SW 1271 (cell line): ENCODE data around the gene B4GALT7.

Source experiments
- DNase-seq, 2 experiments: peaks; one replicate each; lab custom pipeline; 2025; lab: John Stamatoyannopoulos, UW

B4GALT7 gene

DNA sequence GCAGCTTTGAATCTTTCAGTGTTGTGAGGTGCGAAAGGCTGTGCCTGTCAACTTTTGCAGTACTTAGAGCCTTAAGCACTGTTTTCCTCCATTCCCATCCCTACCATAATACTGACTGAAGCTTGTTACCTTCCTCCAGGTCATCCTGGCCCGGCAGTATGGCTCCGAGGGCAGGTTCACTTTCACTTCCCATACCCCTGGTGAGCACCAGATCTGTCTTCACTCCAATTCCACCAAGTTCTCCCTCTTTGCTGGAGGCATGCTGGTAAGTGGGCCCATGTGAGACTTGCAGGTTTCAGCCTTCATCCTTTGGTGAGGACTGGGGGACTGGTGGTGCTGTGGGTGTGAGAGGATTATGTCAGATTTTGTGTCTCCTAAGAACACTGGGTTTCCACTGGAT lies 6.4 kb upstream of the B4GALT7 start:
- no peak for DNase-seq

DNA sequence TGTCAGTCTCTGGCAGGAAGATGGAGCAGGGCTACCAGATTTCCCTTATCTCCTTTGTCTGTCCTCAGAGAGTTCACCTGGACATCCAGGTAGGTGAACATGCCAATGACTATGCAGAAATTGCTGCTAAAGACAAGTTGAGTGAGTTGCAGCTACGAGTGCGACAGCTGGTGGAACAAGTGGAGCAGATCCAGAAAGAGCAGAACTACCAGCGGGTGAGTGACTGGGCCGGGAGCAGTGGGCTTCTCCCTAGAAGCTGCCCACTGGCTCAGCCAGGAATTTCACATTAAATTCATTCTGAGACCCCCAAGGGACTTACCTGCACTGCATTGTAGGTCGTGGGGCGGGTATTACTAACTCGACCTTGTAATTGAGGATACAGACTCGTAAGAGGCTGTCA lies 5.9 kb upstream of the B4GALT7 start:
- DNase-seq = no peak

DNA sequence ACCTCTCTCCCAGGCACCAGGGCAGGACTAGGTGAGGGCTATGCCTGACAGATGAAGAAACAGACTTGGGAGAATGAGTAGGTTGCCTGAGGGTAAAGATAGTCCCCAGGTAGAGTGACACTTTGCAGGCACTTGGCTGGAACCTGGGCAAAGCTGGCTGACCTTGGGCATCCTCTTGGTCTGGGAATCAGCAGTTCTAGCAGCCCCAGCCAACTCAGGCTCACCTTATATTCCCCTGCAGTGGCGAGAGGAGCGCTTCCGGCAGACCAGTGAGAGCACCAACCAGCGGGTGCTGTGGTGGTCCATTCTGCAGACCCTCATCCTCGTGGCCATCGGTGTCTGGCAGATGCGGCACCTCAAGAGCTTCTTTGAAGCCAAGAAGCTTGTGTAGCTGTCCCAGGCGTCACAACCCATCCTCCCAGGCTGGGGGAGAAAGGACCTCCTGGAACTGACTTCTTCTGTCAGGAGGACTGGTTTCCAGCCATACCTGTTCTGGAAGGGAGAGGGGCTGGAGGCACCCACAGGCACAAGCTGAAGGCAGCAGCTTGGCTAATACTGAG lies 4.8 kb upstream of the B4GALT7 start:
- no peak for DNase-seq

DNA sequence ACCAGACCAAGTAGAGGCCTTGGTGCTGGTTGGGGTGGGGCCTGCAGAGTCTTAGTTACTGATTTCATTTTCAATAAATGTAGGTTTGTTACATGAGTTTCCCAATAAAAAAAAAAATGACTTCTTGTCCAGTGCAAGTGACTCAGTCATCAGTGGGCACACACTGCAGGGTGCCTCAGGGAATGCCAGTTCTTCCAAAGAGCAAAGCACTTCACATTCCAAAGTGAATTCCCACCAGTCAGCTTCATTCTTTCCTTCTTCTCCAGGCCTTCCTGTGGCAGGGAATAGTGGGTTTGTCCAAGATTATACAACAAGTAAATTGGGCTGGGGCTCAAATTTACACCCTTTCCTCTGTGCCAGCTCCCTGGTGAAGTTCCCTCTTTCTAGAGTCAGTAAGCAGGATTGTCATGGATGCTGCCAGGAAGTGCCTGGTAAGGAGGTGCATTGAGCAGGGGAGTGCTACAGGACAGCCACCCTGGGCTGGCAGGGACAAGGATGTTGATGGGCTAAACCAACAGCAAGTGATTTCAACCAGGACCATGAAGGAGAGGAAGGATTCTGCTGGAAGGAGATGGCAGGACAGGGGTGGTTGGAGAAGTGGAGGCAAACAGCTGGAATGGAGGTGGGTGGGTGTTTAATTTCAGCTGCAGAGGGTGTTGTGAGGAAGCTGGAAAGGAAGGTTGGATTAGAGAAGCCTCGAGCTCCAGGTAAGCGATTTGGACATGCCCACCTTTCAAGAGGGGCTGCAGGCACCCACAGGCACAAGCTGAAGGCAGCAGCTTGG lies 3.7 kb upstream of the B4GALT7 start:
- DNase-seq = no peak

DNA sequence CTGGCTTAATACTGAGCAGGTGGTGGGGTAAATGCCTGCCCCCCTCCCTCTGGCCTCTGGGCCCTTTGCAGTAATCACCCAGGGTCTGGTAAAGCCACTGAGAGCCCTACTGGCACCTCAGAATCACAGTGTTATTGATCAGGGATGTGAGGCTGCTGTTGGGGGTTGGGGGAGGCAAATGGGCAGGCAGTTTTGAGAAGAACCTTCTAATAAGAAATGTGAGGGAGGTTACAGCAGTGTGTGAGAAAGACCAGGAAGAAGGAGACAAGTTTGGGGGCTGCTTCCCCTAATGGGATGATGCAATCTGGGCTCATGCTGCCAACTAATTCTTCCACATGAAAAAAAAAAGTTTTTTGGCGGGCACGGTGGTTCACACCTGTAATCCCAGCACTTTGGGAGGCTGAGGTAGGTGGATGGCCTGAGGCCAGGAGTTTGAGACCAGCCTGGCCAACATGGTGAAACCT lies 3.1 kb upstream of the B4GALT7 start:
- no peak for DNase-seq

DNA sequence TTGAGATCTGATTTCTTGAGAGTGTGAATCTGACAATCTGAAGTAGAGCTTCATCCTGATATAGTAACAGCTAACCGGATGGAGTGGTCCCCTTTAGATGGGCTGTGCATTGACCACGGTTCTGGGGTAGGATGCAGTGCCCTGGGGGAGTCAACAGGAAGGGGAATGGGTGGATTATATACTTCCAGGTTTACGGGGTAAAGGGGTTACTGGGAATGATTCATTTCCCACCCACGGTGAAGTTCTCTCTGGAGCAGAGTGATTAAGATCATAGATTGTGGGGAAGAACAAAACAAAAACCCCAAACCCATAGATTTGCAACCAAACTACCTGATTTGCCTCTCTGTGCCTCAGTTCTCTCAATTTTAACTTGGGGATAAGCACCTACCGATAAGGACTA lies 1.5 kb upstream of the B4GALT7 start:
- no peak for DNase-seq

DNA sequence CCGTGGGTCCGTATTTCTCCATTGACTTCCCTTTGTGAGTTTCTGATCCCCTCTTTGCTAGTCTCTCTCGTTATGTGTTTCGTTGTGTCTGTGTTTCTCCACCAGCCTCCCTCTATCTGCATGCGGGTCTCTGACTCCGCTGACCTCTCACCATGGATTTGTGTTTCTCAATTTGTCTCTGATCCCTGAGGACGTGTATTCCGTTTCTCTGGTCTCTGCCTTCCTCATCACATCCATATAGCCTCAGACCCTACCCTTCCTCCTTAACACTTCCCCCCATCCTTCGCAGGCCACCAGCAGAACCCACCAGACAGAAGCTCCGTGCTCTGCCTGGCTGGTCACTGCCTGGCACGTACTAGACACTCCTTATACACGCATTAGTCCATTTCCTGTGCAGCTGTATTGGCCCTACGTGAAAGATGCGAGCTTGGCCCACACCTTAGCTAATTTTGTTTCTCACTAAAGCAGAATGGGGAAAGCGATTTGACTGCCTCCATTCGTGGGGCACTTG lies 631 bp downstream of the B4GALT7 start:
- DNase-seq = no peak

DNA sequence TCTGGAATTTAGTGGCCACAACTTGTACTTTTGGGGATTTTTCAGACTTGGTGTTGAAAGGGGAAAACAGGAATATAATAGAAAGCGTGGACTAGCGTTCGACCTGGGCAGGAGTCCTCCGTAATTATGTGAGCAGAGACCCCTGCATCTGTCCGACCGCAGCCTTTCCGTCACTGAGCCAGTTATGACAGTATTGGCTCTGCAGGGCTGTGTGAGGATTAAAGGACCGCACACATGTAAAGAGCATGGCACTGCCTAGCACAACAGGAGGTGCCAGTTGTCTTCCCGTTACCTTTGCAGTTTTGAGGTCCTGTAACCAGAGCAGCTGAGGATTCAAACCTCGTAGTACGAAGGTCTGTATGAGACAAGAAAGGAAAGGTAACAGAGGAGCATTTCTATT lies 1.2 kb downstream of the B4GALT7 start:
- no peak for DNase-seq

DNA sequence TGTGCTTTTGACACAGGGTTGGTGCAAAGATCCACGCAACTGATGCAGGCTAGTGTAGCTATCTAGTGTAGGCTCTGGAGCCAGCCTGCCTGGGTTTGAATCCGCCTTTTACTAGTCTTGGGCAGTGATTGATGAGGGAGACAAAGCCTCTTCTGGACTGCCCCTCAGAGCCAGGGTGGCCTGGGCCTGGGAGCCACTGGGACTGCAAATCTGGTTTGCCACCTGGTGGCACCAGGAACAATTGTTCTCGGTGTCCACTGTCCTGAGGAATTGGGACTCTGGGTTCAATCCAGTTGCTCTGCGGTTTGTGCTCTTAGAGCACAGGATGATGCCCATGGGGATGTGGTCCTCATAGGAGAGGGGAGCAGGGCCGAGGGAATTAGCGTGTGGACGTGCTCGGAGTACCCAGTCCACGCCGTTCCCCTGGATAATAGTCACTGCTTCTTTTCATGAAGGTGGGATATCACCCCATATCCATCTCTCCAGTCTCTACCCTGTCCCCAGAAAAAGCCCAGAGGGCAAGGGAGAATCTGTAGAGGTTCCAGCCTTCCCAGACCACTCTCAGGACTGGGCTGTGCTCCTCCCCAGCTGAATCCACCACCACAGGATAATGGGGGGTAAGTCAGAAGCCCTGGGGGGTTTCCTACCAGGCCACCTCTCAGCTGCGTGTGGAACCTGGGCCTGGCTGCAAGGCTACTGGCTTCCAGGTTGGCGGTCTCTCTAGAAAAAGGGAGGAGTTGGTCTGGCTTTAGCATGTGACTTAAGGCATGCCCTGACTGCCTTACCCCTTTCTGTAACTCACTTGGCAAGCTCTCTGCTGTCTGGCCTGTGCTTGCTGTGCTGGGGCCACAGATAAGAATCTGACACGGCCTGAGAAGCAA lies 1.9 kb downstream of the B4GALT7 start:
- DNase-seq = no peak

DNA sequence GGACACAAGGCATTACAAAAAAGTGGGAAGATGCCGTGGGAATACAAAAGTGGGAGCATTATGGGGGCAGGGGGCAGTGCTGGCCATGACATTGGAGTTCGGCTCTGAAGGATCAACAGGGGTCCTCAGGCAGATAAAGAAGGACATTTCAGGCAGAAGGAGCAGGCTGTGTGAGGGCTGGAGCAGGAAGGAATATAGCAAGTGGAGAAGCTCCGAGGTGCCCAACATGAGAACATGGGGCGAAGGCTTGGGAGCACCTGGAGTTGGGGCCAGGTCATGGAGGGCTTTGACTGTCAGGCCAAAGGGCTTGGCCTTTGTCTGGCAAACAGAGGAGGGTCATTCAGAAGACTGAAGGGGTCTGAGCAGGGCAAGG lies 2.5 kb downstream of the B4GALT7 start:
- no peak for DNase-seq

DNA sequence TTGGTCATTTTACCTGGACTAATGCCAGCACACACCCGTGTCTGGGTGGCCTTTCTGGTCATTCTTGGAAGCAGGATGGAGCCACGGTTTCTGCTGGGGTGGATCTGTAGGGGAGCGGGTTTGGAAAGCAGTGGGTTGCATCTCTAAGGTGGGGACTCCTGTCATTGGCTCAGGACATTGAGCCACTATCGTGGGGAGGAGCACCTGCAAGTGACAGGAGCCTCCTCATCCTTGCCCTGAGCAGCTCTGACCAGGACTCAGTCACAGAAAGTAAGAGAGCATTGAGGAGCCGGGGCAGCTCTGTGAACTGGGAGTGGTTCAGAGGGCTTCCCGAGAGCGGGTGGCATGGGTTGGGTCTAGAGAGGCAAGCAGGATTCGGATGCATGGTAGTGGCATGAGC lies 3.7 kb downstream of the B4GALT7 start:
- no peak for DNase-seq

DNA sequence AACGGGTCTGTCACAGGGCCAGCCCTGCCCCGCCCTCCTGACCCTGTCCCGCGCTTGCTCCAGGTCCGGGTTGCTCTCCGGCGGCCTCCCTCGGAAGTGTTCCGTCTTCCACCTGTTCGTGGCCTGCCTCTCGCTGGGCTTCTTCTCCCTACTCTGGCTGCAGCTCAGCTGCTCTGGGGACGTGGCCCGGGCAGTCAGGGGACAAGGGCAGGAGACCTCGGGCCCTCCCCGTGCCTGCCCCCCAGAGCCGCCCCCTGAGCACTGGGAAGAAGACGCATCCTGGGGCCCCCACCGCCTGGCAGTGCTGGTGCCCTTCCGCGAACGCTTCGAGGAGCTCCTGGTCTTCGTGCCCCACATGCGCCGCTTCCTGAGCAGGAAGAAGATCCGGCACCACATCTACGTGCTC lies 4.2 kb downstream of the B4GALT7 start:
- no peak for DNase-seq

DNA sequence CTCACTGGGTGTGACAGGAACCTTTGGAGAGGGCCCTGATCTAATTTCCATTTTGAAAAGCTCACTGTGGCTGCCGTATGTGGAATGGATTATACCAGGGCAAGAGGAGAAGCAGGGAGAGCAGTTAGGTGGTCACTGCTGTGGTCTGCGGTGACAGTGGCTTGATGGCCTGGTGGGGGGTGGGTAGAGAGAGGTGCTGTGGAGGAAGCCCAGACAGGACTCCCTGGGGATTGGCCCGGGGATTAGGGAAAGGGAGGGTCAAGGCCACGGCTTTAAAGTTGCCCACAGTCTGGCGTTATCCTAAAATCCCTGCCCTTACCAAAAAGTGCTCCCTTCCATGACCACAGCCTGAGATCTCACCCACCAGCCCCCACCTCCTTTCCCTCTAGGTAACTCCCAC lies 4.7 kb downstream of the B4GALT7 start:
- DNase-seq = no peak

DNA sequence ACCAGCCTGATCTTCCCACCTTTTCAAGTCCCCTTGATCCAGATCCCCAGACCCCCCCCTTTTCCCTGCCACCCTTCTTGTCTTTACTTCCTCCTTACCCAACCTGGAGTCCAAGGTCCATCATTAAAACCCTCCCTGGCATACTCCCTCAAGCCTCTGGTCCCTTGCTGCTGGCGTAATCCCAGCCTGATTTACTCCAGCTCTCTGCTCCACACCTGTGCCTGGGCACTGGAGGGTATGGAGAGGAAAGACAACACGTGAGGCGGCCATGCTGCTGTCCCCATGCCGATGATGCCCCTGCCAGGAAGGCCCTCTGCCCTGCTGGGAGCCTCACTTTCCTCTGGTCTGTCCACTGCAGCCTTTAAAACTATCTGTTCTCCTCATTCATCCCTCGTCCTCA lies 5.1 kb downstream of the B4GALT7 start:
- DNase-seq = no peak

DNA sequence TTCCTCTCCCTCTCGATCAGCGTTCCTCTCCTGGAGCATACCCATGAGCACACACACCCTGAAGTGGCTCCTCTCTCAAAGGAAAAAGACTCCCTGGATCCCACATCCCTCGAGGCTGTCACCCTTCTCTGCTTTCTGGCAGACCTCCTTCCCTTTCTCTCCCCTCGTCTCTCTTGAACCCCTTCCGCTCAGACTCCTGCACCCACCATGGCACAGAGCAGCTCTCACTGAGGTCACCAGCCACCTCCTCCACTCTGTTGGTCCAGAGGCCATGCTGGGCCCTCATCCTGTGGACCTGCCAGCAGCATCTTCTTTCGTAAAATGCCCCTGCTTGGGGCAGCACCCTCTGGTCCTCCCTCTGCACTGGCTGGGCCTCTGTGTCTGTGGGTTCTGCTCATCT lies 5.7 kb downstream of the B4GALT7 start:
- DNase-seq = no peak

DNA sequence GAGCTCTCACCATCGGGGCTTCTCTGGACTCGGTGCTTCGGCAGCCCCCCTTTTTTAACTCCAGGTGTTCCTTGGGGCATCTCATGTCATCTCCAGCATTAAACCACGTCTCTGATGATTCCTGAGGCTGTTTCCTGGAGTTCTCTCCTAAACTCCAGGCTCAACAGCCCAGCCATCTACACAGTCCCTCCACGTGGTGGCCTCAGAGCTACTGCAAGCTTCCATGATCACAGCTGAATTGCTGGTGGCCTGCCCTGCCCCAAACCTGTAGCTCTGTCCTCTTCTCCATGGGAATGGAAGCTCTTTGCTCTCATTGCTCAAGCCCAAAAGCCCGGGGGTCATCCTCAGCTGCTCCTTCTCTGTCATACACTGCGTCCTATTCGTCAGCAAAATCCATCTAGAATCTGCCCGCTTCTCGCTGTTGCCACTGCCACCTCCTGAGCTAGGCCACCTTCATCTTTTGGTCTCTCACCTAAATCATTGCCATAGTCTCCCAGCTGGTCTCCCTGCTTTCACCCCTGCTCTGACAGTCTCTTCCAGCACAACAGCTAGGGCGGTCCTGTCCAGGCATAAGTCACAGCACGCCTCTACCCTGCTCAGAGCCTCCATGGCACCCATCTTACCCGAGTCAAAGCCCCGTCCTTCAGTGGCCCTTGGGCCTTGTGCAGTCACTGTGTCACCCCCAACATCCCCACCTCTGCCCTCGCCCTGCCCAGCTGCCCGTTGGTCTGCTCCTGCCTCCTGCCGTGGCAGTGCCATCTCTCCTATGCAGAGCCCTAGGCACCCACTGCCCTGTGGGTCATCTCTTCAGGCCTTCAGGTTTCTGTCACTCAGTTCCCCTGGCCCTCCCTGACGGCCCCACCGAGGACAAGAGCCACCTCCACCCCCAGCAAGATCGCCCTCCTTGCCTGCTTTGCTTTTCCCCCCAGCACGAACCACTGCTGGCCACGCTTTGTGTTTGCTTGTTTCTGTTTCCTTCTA lies 6.4 kb downstream of the B4GALT7 start:
- DNase-seq = no peak

DNA sequence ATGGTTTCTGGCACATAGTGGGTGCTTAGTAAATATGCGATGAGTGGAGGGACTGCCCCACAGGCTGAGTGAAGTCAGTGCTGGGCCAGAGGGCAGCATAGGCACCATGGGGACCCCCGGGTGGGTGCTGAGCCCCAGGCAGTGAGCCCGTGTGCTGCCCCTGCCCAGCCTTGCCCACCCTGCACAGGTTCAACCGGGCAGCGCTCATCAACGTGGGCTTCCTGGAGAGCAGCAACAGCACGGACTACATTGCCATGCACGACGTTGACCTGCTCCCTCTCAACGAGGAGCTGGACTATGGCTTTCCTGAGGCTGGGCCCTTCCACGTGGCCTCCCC lies 7.2 kb downstream of the B4GALT7 start:
- no peak for DNase-seq

DNA sequence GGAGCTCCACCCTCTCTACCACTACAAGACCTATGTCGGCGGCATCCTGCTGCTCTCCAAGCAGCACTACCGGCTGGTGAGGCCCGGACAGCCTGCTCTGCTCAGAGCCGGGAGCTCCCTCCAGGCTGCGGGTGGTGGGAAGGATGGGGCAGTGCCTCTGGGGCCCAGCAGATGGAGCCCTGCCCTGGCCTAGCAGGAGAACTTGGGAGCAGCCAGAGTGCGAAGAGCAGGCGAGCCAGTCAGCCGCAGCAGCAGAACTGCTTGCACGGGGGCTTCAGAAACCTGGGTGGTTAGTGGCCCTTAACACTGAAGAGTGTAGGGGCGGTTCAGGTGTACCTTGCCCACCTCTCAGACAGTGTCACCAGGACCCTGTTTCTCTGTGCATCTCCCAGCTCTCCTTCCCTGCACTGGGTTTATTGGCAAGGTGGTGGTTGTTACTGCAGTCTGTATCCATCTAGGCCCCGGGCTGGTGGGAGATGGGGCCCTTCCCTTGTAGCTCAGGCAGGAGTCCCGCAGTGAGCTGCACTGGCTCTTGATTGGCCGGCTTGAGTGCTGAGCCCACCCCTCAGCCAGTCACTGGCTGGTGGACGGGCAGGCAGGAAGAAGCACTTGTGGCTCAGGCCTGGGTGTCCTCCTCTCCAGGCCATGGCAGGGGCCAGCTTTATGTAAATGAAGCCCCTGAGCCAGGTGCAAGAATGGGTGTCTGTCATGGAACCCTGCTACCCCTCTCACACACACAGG lies 7.7 kb downstream of the B4GALT7 start:
- peak; percentile 42 to 68 for DNase-seq

DNA sequence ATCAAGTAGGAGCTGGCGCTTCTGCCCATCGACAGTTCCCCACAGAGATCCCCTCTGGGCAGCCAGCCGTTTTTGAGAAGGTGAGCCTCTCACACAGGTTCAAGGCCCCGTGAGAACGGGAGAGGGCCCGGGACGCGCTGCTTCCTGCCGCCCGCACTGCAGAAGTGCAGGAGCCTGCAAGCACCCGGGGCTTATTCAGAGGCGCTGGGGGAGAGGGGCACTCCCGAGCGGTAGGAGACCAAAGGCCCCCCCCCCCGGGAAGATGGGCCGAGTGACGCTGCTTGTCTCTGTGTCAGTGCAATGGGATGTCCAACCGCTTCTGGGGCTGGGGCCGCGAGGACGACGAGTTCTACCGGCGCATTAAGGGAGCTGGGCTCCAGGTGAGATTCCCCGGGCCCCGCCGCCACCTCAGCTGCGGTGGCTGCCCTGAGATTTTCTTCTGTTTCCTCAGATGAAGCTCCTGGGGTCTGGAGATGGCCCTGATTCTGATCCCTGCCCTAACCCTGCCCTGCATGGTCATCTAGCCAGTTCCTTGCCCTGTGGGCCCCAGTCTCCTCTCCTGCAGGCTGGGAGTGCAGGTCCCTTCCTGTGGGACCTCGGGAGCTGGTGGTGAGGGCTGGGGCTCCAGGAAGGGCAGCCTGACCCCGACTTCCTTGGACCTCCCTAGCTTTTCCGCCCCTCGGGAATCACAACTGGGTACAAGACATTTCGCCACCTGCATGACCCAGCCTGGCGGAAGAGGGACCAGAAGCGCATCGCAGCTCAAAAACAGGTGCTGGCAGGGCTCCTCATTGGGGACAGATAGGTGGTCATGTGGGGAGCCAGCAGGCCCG lies 8.5 kb downstream of the B4GALT7 start:
- DNase-seq = no peak
